Choroid plexus epithelial cell (primary cell): Measurements from ENCODE around the gene MARF1.
"Not testable (repeated sequence)": the region's sequence is repeated elsewhere in the genome, so short reads cannot be mapped to it uniquely, and the experiment has no call there.

Experiments
- DNase-seq: peaks from one replicate; pipeline ENCODE4 v3.0.0-alpha.2; 2010; ENCODE audit warnings: low read depth
- H3K4me3 ChIP-seq: 2 replicates; pipeline ENCODE4 v1.5.1; 2011; ENCODE audit warnings: low read depth, mild to moderate bottlenecking, control low read depth, low read length, moderate library complexity
- TF ChIP-seq, protein P1 (sequence below): conservative IDR thresholded peaks from 2 replicates; pipeline ENCODE4 v1.5.1; 2011; ENCODE audit warnings: low read depth, mild to moderate bottlenecking, control low read depth, inconsistent platforms, low read length, moderate library complexity

The MARF1 gene

DNA sequence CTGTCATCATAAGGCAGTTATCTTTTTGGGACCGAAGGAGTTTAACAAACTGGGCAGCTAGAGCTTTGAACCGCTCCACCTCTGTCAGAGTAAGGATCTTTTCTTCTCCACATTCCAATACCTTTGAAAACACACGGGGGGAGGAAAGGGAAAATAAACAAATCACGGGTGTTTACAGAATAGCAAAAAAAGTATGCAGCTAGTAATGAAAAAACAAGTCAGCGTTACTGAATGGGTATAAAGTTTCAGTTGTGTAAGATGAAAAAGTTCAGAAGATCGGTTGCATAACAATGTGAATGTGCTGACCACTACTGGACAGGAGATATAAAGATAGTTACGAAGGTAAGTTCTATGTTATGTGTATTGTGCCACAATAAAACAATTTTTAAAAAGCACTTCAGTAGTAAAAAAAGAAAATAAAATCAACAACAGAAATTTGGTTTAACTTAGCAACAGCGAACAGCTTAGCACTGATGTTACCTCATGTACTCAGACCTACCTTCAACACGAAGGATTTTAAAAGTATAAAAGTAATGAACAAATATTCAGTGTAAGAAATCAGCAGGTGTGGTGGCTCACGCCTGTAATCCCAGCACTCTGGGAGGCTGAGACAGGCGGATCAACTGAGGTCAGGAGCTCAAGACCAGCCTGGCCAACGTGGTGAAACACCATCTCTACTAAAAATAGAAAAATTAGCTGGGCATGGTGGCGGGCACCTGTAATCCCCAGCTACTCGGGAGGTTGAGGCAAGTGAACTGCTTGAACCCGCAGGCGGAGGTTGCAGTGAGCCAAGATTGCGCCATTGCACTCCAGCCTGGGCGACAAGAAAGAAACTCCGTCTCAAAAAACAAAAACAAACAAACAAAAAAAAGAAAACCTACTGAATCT lies 34.3 kb downstream of the MARF1 start:
- H3K4me3 ChIP-seq: no peak overlapping the region
- DNase-seq: peak; percentile 92
- TF ChIP-seq, protein P1, sequence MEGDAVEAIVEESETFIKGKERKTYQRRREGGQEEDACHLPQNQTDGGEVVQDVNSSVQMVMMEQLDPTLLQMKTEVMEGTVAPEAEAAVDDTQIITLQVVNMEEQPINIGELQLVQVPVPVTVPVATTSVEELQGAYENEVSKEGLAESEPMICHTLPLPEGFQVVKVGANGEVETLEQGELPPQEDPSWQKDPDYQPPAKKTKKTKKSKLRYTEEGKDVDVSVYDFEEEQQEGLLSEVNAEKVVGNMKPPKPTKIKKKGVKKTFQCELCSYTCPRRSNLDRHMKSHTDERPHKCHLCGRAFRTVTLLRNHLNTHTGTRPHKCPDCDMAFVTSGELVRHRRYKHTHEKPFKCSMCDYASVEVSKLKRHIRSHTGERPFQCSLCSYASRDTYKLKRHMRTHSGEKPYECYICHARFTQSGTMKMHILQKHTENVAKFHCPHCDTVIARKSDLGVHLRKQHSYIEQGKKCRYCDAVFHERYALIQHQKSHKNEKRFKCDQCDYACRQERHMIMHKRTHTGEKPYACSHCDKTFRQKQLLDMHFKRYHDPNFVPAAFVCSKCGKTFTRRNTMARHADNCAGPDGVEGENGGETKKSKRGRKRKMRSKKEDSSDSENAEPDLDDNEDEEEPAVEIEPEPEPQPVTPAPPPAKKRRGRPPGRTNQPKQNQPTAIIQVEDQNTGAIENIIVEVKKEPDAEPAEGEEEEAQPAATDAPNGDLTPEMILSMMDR: peak; percentile 36

DNA sequence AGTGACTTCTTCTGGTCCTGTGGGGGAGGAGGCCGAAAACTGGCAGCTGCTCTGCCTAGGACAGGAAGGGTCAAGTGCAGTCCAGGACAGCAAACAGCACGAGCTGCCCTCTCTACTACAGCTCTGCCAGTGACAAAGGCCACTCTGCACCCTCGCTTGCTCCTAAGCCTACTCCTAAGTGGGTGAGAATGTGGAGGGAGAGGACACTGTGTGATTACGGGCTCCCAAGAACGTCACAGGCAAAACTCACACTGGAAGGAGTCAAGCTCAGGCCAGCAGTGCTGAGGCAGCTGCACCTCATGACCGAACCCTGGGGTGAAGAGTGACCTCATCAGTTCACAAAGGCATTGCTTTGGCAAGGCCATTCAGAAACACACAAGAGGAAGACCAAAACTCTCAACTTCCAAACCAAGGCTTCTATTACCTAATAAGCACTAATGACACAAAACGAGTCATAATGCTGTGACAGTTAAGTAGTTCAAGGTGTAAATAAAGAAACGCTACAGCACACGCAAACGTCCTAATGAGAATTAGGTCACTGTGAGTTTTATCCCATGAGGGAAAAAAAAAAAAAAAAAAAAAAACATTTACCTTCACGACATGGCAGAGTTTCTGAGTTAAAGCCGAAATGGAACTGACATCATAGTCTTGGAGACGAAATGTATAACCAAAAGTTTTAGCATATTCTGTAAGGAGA lies 35.1 kb downstream of the MARF1 start:
- no peak overlapping the region for H3K4me3 ChIP-seq
- TF ChIP-seq, protein P1: no peak
- peak; percentile 99 for DNase-seq

DNA sequence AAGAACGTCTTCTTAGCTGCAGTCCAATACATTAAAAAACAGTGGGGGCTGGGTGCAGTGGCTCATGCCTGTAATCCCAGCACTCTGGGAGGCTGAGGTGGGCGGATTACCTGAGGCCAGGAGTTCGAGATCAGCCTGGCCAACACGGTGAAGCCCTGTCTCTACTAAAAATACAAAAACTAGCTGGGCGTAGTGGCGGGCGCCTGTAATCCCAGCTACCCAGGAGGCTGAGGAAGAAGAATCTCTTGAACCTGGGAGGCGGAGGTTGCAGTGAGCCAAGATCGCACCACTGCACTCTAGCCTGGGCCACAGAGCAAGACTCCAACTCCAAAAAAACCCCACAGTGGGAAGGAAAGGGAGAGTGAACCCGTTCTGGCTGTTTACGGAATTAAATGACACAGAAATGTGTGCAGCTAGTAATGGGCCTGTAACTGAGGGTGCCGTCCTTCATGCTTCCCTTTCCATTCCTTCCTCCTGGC lies 35.7 kb downstream of the MARF1 start:
- not testable (repeated sequence) for DNase-seq, H3K4me3 ChIP-seq

DNA sequence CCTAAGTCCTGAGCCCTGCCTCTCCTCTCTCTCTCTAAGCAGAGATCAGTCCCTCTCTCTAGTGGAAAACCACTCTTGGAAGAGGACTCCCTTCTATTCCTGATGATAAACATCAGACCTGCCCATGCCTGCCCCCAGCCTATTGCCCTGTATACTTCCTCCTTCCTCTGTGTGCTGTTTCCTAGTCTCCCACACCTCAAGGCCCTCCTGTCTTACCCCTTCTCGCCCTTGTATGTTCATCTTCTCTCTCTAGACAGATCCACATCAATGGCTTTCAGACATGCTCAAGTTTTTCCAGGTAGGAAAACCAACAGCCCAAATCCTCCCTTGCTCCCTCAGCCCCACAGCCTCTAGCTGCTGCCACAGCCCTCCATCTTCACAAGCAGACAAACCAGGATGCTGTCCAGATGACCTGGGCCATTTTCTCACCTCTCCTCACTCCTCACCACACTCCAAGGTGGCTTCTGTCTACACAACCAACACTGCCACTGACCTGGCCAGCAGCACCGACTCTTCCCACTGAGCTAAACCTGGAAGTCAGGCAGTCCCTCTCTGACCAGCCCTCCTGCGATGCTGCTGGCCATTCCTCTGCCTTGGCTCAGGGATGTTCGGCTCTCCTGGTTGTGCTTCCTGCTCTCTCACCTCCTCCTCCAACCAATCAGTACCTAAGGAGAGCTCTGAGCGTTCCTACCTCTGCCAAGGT lies 36.3 kb downstream of the MARF1 start:
- H3K4me3 ChIP-seq: no peak overlapping the region
- DNase-seq: no peak
- TF ChIP-seq, protein P1: no peak

DNA sequence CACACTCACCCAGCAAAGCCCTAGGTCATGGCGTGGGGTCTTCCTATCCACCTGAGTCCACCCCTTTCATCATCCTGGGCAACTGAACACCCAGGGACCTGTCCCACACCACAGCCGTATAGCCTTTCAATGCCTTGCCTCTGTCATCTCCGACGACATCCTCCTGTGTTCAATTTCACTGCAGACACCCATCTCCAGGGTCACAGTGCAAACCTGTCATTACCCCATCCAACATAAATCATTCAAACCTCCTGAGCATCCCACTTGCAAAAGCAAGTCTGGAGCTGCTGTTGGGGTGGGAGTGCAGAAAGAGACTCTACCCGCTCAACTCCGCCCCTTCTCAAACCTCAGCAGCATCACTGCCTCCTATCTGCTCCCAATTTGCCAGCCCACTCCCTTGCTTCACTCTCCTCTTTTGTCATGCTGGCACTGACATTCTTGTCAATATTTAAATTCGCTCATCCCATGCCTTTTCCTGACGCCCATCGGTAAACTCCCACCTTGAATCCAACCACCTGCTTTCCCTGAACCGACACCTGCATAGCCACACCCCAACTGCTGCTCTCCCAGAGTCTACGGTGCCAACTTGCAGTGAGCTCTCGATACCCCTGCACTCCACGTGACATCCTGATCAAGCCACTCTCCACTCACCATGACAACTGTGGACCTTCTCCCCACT lies 37.0 kb downstream of the MARF1 start:
- TF ChIP-seq, protein P1: no peak
- no peak overlapping the region for H3K4me3 ChIP-seq
- DNase-seq: no peak

DNA sequence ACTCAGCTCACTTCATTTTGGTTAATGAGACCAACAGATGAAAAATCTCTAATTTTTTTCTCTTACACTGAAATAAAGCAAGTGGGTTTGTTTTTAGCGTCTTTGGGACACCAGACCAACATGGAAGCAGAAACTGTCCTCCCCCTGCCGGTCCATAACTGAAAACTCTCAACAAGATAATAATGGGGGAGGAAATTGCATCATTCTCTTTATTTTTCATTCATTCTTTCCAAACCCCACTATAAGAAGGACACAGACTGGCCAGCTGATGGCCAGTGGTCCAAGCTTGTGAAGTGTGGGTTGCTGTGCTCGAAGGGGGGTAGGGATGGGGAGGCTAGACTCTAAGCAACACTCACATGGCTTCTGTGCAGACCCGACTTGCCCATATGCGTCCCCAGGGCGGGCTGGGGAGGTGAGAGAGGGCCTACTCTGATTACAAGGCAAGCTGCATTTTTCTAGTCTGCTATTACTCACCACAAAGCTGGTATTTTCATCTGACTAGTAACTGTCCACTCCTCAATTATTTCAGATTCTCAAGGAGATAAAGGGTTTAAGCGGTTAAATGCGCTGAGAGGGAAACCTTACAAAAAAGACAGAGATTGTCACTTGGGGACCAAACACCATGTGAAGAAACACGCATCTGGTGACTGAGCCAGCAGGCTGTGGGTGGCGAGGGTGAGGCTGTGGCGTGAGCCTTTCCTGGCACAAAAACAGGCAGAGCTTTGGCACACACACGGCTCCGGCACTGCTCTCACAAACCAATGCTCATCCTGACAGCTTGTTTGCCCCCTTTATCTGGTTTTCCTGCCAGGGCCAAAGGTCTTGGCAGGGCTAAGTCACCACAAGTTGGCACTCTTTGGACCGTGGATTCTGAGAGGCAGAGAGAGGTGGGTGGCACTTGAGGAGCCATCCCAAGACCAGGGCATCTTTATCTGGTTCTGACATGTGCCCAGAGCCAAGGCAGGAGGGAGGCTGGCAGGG lies 38.2 kb downstream of the MARF1 start:
- DNase-seq: no peak

More for the DNA sequence above, 38.2 kb downstream of the MARF1 start:
- TF ChIP-seq, protein P1: no peak
- H3K4me3 ChIP-seq: no peak overlapping the region
